AG04450 (cell line): ENCODE data around the gene SERTAD2. TPM values are rescaled to one million over a fixed set of nuclear protein-coding genes. Genes with fewer than 3 reads are reported as not detected.

Source experiments
- CTCF ChIA-PET: fragments of 300-600, 350-600 bp; formaldehyde crosslinking; extraction: SDS; loops from one replicate; lab custom pipeline; 2022; ENCODE audit warnings: antibody characterized with exemption, inconsistent platforms; lab: Charles Lee
- POLR2A ChIA-PET: fragments of 350-600 bp; formaldehyde crosslinking; extraction: SDS; loops from one replicate; lab custom pipeline; 2021; ENCODE audit warnings: antibody characterized with exemption, inconsistent platforms; lab: Yijun Ruan, JAX
- DNase-seq: peaks from one replicate; pipeline ENCODE4 v3.0.0-alpha.2; 2011; ENCODE audit warnings: low read depth, low spot score
- H3K27ac ChIP-seq: one replicate; pipeline ENCODE4 v1.5.1; 2012; ENCODE audit warnings: low read depth, low read length, control low read depth
- H3K27me3 ChIP-seq: one replicate; pipeline ENCODE4 v1.6.0; 2012; ENCODE audit warnings: low read length; ENCODE audit not compliant: control insufficient read depth, insufficient read depth
- H3K4me3 ChIP-seq: 2 replicates; pipeline ENCODE4 v1.5.1; 2011; ENCODE audit warnings: mild to moderate bottlenecking, low read depth, low read length, control low read depth
- H3K9me3 ChIP-seq: 2 replicates; pipeline ENCODE4 v1.5.1; 2012; ENCODE audit warnings: low read length; ENCODE audit not compliant: control insufficient read depth, insufficient read depth
- polyA plus RNA-seq: library from polyadenylated mRNA; depleted of rRNA; stranded (reverse); fragments of >200 nt; gene quantifications from 2 replicates; pipeline ENCODE4 v1.2.3, GENCODE V29; 2011
- TF ChIP-seq, protein P1 (sequence below): IDR thresholded peaks from 2 replicates; pipeline ENCODE4 v1.5.1; 2011; ENCODE audit warnings: low read depth, low read length, control low read depth, inconsistent platforms

The SERTAD2 gene
- polyA plus RNA-seq, 1 experiment: 10.1 TPM

DNA sequence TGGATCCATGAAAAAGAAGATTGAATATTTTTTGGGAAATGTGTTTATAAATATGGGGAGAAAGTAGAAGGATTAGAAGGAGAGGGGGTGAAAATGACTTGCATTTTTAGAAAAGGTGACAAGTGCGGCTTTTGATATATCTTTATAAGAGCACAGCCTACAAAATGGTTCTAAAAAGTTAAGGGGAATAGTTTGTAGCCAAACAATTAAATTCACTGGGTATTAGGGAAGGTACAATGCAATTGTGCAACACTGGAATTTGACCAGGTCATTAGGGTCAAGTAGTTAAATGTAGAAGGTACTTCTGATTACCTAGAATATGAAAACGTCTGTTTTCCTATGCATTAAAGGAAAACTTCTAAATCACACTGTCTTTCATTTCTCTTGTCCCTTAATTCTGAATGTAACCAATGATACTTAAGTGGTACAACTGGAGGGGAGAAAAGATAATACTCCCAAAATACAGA, 44.5 kb upstream of the SERTAD2 start:
- DNase-seq: no peak
- no peak overlapping the region for H3K4me3 ChIP-seq
- no peak overlapping the region for H3K27ac ChIP-seq
- POLR2A ChIA-PET: interaction anchor here (1.0 kb wide), 1 partner anchor 44 kb away, joined by 4 read pairs; the partner anchor contains the start of gene SERTAD2
- CTCF ChIA-PET: no interaction called here
- no peaks in the 10 kb centered on the region for H3K27me3 ChIP-seq
- 0 out of 2 replicates have a peak, but pooled peaks cover 3% of the 10 kb centered on the region for H3K9me3 ChIP-seq
- TF ChIP-seq, protein P1, sequence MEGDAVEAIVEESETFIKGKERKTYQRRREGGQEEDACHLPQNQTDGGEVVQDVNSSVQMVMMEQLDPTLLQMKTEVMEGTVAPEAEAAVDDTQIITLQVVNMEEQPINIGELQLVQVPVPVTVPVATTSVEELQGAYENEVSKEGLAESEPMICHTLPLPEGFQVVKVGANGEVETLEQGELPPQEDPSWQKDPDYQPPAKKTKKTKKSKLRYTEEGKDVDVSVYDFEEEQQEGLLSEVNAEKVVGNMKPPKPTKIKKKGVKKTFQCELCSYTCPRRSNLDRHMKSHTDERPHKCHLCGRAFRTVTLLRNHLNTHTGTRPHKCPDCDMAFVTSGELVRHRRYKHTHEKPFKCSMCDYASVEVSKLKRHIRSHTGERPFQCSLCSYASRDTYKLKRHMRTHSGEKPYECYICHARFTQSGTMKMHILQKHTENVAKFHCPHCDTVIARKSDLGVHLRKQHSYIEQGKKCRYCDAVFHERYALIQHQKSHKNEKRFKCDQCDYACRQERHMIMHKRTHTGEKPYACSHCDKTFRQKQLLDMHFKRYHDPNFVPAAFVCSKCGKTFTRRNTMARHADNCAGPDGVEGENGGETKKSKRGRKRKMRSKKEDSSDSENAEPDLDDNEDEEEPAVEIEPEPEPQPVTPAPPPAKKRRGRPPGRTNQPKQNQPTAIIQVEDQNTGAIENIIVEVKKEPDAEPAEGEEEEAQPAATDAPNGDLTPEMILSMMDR: no peak

DNA sequence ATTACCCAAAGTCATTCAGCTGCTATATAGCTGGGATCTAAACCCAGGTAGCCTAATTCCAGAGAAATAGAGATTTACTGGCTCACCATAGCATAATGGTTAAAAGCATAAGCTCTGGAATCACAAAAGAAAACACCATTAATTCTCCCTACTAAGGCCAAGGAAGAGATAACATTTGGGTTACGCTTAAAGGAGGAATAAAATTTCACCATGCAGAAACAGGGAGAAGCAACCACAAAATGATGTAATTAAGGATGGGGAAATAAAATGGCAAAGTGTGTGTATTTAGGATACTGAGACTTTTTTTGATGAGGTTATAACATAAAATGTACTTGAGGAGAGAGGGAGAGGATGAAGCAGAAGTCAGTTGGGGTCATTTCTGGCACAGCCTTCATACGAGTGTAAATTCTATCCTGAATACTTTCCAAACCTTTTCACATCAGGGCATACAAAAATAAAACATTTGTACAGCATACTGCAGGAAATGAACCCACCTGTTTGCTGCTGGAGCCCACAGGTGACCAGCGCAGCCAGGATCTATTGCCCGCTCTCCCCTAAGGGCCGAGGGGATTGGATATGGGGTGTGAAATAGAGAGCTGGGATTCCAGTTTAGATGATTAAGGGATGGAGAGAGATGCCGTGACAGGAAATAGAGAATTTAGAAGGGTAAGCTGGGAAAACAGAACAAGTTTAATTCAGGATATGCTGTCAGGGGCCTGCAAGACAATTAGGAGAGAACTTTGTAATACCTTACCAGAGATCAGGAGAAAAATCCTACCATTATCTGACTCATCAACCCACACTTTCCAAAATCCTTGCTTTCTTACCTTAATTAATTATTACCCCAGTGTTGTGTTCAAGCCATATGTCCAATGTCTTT, 43.8 kb upstream of the SERTAD2 start:
- POLR2A ChIA-PET: no interaction called here
- H3K27me3 ChIP-seq: no peaks in the 10 kb centered on the region
- CTCF ChIA-PET: no interaction called here
- TF ChIP-seq, protein P1: no peak
- DNase-seq: no peak
- no peak overlapping the region for H3K27ac ChIP-seq
- 0 out of 2 replicates have a peak, but pooled peaks cover 3% of the 10 kb centered on the region for H3K9me3 ChIP-seq
- no peak overlapping the region for H3K4me3 ChIP-seq

DNA sequence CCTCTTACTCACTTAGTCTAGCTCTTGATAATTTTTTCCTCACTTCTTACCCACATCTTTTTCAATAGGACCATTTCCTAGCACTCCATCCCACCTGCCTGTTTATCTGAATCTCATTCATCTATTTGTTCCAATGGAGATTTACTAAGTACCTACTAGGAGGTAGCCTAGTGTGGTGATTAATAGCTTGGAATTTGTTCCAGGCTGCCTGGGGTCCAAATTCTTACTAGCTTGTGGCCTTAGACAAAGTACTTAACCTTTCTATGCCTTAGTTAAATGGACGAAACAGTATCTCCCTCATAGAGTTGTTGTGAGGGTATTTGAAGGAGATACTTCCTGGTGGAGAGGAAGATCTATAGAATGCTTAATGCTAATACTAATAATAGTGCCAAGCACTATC, 42.9 kb upstream of the SERTAD2 start:
- Histone ChIP-seq H3K27me3 (no peaks in the 10 kb centered on the region), H3K4me3 (no peak overlapping the region), H3K9me3 (peaks cover 2% of the 10 kb centered on the region; the same call in 1 of the 2 replicates), H3K27ac (no peak overlapping the region)
- TF ChIP-seq, protein P1: no peak
- DNase-seq: no peak
- ChIA-PET CTCF (interaction anchor here (1.2 kb wide), 1 partner anchor 41 kb away, joined by 3 read pairs; no protein-coding TSS in a partner anchor), POLR2A (no interaction called here)

DNA sequence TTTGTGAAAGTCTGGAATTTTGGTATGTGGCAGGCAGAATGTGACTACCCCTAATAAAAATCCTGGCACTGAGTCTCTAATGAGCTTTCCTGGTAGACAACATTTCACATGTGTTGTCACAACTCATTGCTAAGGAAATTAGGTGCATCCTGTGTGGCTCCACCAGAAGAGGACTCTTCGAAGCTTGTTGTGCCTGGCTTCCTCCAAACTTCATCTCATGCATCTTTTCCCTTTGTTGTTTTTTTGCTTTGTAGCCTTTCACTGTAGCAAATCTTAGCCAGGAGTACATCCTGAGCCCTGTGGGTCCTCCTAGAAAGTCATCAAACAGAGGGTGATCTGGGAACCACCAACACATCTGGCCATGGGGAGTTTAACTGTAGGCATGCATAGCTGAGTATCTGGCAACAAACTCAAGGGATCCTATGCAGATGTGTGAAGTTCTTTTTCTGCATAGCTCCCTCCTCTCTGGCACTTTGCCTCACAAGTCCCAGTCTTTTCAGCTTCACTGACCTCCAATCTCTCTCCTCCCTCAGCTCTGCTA, 42.1 kb upstream of the SERTAD2 start:
- no peak overlapping the region for H3K27ac ChIP-seq
- ChIA-PET CTCF (interaction anchor here (0.8 to 1.2 kb wide), 2 partner anchors 41 to 50 kb away, joined by 3 read pairs; no protein-coding TSS in a partner anchor), POLR2A (no interaction called here)
- H3K27me3 ChIP-seq: no peaks in the 10 kb centered on the region
- H3K4me3 ChIP-seq: no peak overlapping the region
- H3K9me3 ChIP-seq: peaks cover 2% of the 10 kb centered on the region; the same call in 1 of the 2 replicates
- no peak for DNase-seq
- TF ChIP-seq, protein P1: no peak
